22Rv1 (cell line): ENCODE data around the gene WBP2NL.

Experiments
- ZFX ChIP-seq: fragments of 450-650 bp; IDR thresholded peaks from 2 replicates; pipeline ENCODE4 v1.6.1; 2017; ENCODE audit warnings: antibody characterized with exemption, borderline replicate concordance
- TF ChIP-seq, protein P1 (sequence below): fragments of 450-650 bp; IDR thresholded peaks from 2 replicates; pipeline ENCODE4 v1.5.1; 2017; ENCODE audit warnings: mild to moderate bottlenecking

DNA sequence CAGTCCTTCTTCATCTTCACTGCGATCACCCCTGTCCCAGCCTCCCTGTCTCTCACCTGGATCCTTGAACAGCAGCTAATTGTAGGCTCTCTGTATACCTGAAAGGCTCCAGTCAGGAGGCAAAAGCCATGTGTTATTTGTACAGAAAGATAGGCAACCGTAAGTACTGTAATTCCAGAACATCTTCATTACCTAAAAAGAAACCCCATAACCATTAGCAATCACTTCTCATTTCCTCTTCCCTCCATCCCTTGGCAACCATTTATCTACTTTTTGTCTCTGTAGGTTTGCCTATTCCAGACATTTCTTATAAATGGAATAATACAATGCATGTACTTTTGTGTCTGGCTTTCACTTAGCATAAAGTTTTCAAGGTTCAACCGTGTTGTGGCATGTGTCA is 54.2 kb downstream of the WBP2NL start:
- TF ChIP-seq, protein P1, sequence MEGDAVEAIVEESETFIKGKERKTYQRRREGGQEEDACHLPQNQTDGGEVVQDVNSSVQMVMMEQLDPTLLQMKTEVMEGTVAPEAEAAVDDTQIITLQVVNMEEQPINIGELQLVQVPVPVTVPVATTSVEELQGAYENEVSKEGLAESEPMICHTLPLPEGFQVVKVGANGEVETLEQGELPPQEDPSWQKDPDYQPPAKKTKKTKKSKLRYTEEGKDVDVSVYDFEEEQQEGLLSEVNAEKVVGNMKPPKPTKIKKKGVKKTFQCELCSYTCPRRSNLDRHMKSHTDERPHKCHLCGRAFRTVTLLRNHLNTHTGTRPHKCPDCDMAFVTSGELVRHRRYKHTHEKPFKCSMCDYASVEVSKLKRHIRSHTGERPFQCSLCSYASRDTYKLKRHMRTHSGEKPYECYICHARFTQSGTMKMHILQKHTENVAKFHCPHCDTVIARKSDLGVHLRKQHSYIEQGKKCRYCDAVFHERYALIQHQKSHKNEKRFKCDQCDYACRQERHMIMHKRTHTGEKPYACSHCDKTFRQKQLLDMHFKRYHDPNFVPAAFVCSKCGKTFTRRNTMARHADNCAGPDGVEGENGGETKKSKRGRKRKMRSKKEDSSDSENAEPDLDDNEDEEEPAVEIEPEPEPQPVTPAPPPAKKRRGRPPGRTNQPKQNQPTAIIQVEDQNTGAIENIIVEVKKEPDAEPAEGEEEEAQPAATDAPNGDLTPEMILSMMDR = no peak
- no peak for TF ChIP-seq ZFX
